ENCODE measurements around the gene ADSS1.

DNA sequence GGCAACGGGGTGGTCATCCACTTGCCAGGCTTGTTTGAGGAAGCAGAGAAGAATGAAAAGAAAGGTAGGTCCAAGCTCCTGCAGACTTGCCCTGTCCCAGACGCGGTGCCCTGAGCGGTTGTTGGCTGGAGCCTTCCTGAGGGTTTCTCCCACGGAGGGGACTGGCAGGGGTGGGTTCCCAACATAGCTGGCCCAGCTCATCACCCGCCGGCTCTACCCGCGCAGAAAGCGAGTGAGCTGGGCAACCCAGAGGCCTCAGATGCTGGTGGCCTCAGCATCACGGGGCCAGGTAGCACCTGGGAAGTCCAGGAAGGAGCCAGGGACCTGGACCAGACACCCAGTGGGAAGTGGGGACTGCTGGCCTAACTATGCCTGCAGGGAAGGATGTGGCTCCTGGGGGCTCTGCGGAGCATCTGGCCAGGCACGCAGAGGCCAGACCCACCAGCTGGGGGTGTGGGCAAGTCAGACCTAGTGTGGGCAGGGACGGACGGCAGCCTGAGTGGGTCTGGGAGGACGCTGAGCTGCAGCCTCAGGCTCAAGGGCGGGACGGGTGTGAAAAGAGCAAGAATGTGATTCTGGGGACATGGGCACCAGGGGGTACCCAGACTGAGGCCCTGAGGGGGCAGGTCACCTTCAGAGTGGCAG, 14.5 kb downstream of the ADSS1 start:
- TF ChIP-seq, protein P1, sequence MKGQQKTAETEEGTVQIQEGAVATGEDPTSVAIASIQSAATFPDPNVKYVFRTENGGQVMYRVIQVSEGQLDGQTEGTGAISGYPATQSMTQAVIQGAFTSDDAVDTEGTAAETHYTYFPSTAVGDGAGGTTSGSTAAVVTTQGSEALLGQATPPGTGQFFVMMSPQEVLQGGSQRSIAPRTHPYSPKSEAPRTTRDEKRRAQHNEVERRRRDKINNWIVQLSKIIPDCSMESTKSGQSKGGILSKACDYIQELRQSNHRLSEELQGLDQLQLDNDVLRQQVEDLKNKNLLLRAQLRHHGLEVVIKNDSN (CRISPR knock-in tag; IDR thresholded peaks at IDR 0.05) = no peak
- TF ChIP-seq, protein P2, sequence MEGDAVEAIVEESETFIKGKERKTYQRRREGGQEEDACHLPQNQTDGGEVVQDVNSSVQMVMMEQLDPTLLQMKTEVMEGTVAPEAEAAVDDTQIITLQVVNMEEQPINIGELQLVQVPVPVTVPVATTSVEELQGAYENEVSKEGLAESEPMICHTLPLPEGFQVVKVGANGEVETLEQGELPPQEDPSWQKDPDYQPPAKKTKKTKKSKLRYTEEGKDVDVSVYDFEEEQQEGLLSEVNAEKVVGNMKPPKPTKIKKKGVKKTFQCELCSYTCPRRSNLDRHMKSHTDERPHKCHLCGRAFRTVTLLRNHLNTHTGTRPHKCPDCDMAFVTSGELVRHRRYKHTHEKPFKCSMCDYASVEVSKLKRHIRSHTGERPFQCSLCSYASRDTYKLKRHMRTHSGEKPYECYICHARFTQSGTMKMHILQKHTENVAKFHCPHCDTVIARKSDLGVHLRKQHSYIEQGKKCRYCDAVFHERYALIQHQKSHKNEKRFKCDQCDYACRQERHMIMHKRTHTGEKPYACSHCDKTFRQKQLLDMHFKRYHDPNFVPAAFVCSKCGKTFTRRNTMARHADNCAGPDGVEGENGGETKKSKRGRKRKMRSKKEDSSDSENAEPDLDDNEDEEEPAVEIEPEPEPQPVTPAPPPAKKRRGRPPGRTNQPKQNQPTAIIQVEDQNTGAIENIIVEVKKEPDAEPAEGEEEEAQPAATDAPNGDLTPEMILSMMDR (IDR thresholded peaks at IDR 0.05) = no peak
- TF ChIP-seq NR2C2 (CRISPR knock-in tag; IDR thresholded peaks at IDR 0.05) = no peak
- TF ChIP-seq NFYB (CRISPR knock-in tag; conservative IDR thresholded peaks at IDR 0.05; ENCODE audit: low read depth) = no peak
- TF ChIP-seq CREB1 (CRISPR knock-in tag; IDR thresholded peaks at IDR 0.05) = no peak
- TF ChIP-seq ZNF219 (CRISPR knock-in tag; IDR thresholded peaks at IDR 0.05; ENCODE audit: borderline replicate concordance) = no peak
- no peak for TF ChIP-seq JUN (CRISPR knock-in tag; IDR thresholded peaks at IDR 0.05)
- TF ChIP-seq, protein P3, sequence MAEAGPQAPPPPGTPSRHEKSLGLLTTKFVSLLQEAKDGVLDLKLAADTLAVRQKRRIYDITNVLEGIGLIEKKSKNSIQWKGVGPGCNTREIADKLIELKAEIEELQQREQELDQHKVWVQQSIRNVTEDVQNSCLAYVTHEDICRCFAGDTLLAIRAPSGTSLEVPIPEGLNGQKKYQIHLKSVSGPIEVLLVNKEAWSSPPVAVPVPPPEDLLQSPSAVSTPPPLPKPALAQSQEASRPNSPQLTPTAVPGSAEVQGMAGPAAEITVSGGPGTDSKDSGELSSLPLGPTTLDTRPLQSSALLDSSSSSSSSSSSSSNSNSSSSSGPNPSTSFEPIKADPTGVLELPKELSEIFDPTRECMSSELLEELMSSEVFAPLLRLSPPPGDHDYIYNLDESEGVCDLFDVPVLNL (CRISPR knock-in tag; IDR thresholded peaks at IDR 0.05; ENCODE audit: borderline replicate concordance, low read depth) = no peak
- TF ChIP-seq ZNF317 (CRISPR knock-in tag; IDR thresholded peaks at IDR 0.05; ENCODE audit: borderline replicate concordance, low read depth) = no peak
- no peak for TF ChIP-seq TCF7 (CRISPR knock-in tag; IDR thresholded peaks at IDR 0.05; ENCODE audit: low read depth)
- no peak for TF ChIP-seq ZBTB21 (CRISPR knock-in tag; IDR thresholded peaks at IDR 0.05; ENCODE audit: borderline replicate concordance)
- no peak for TF ChIP-seq ZNF416 (CRISPR knock-in tag; IDR thresholded peaks at IDR 0.05)
- TF ChIP-seq, protein P4, sequence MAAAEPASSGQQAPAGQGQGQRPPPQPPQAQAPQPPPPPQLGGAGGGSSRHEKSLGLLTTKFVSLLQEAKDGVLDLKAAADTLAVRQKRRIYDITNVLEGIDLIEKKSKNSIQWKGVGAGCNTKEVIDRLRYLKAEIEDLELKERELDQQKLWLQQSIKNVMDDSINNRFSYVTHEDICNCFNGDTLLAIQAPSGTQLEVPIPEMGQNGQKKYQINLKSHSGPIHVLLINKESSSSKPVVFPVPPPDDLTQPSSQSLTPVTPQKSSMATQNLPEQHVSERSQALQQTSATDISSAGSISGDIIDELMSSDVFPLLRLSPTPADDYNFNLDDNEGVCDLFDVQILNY (CRISPR knock-in tag; IDR thresholded peaks at IDR 0.05) = no peak
